HG02763 (cell line): ENCODE data around the gene LXN.
A peak's percentile ranks its signal among the peaks of the same experiment; 100 is the strongest.
"Not testable (repeated sequence)": the region's sequence is repeated elsewhere in the genome, so short reads cannot be mapped to it uniquely, and the experiment has no call there.

Experiments
- ATAC-seq: cut with Tn5 transposase; IDR thresholded peaks from one replicate; pipeline ENCODE4 v1.9.1; 2021; ENCODE audit warnings: mild to moderate bottlenecking, moderate library complexity; ENCODE audit not compliant: unreplicated experiment

Gene LXN

GRCh38 chr3:158672215-158673176, at the start of gene LXN:
Gene LXN, minus strand, starts transcription at chr3:158672648. Its CDS starts 170 bp downstream, at chr3:158672478.
- peak; percentile 100 for ATAC-seq

GRCh38 chr3:158722108-158722507, 49.7 kb upstream of the LXN start:
- no peak for ATAC-seq

GRCh38 chr3:158718490-158719170, 46.2 kb upstream of the LXN start:
- no peak for ATAC-seq

- no peak for ATAC-seq
Measured at GRCh38 chr3:158717576-158717975, 45.1 kb upstream of the LXN start.

GRCh38 chr3:158713094-158713499, 40.6 kb upstream of the LXN start:
- ATAC-seq = no peak

- ATAC-seq = no peak
Measured at GRCh38 chr3:158712443-158712842, 40.0 kb upstream of the LXN start.

- no peak for ATAC-seq
Measured at GRCh38 chr3:158711886-158712285, 39.4 kb upstream of the LXN start.

GRCh38 chr3:158710601-158711000, 38.2 kb upstream of the LXN start:
- ATAC-seq = no peak

GRCh38 chr3:158709666-158710083, 37.2 kb upstream of the LXN start:
- no peak for ATAC-seq

GRCh38 chr3:158703566-158703965, 31.1 kb upstream of the LXN start:
- ATAC-seq = no peak

GRCh38 chr3:158702815-158703481, 30.5 kb upstream of the LXN start:
- ATAC-seq = no peak

GRCh38 chr3:158701420-158702065, 29.1 kb upstream of the LXN start:
- ATAC-seq = no peak

- ATAC-seq = no peak
Measured at GRCh38 chr3:158700559-158700958, 28.1 kb upstream of the LXN start.

- no peak for ATAC-seq
Measured at GRCh38 chr3:158696618-158697017, 24.2 kb upstream of the LXN start.

GRCh38 chr3:158693866-158694456, 21.5 kb upstream of the LXN start:
- not testable (repeated sequence) for ATAC-seq

GRCh38 chr3:158685159-158685558, 12.7 kb upstream of the LXN start:
- no peak for ATAC-seq

- ATAC-seq = no peak
Measured at GRCh38 chr3:158683230-158683962, 10.9 kb upstream of the LXN start.

GRCh38 chr3:158680861-158681260, 8.4 kb upstream of the LXN start:
- no peak for ATAC-seq

GRCh38 chr3:158679547-158680000, 7.1 kb upstream of the LXN start:
- ATAC-seq = no peak

- ATAC-seq = no peak
Measured at GRCh38 chr3:158678687-158679086, 6.2 kb upstream of the LXN start.
